A673 (cell line): ENCODE measurements around the gene SPEF1.

Experiments used
- EZH2 ChIP-seq: fragments of 200-600 bp; sonication (generic); IDR thresholded peaks from 2 replicates; pipeline ENCODE4 v1.6.1; 2017; ENCODE audit warnings: borderline replicate concordance, low read depth, mild to moderate bottlenecking, mixed read lengths, antibody characterized with exemption, low read length; ENCODE audit not compliant: poor library complexity, severe bottlenecking
- TF ChIP-seq, protein P1 (sequence below): fragments of 300-800, 200-600 bp; sonication (generic); conservative IDR thresholded peaks from 2 replicates; pipeline ENCODE4 v1.5.1; 2017; ENCODE audit warnings: low read depth, mild to moderate bottlenecking, antibody characterized with exemption, low read length, moderate library complexity, mixed read lengths

DNA sequence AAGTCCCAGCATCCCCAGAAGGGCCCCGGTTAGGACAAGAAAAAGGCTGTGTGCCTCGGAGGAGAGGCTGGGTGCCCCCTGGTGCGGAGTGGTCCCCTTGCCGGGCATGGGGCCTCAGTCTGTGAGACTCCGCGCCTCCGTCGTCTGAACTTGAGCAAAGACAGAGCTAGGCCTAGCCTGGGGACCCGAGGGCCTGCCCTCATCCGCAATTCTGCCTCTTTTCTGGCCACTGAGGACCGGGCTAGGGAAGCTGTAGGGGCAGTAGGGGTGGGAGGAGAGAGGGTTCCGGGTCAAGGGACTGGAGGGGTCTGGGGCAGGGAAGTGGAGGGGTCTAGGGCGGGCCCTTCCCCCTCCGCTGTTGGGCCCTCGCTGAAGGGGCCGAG lies 49.3 kb downstream of the SPEF1 start:
- TF ChIP-seq, protein P1, sequence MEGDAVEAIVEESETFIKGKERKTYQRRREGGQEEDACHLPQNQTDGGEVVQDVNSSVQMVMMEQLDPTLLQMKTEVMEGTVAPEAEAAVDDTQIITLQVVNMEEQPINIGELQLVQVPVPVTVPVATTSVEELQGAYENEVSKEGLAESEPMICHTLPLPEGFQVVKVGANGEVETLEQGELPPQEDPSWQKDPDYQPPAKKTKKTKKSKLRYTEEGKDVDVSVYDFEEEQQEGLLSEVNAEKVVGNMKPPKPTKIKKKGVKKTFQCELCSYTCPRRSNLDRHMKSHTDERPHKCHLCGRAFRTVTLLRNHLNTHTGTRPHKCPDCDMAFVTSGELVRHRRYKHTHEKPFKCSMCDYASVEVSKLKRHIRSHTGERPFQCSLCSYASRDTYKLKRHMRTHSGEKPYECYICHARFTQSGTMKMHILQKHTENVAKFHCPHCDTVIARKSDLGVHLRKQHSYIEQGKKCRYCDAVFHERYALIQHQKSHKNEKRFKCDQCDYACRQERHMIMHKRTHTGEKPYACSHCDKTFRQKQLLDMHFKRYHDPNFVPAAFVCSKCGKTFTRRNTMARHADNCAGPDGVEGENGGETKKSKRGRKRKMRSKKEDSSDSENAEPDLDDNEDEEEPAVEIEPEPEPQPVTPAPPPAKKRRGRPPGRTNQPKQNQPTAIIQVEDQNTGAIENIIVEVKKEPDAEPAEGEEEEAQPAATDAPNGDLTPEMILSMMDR = no peak
- no peak for TF ChIP-seq EZH2
